Activated CD8-positive, alpha-beta T cell treated with anti-CD3 and anti-CD28 coated beads for 36 hours (primary cell): Measurements from ENCODE around the gene SCN8A. TPM values are rescaled to one million over a fixed set of nuclear protein-coding genes. Genes with fewer than 3 reads are reported as not detected.

Source experiments
- ATAC-seq: fragments of 200-7000 bp; cut with Tn5 transposase; one replicate; pipeline ENCODE4 v1.10.0; 2021; ENCODE audit warnings: mild to moderate bottlenecking, moderate library complexity
- CTCF ChIA-PET: fragments of 350-600 bp; sonication (Branson Sonifier 250); formaldehyde crosslinking; loops from one replicate; lab custom pipeline; 2021; ENCODE audit warnings: antibody characterized with exemption; lab: Charles Lee
- POLR2A ChIA-PET: fragments of 350-600 bp; sonication (Branson Sonifier 250); formaldehyde crosslinking; loops from one replicate; lab custom pipeline; 2021; ENCODE audit warnings: antibody characterized with exemption; lab: Charles Lee
- DNase-seq: peaks from one replicate; pipeline ENCODE4 v3.0.0-alpha.2; 2020
- H3K27ac Mint-ChIP-seq: one replicate; pipeline ENCODE4 v1.8.0; 2021; ENCODE audit warnings: mild to moderate bottlenecking, mixed read lengths
- H3K27me3 Mint-ChIP-seq: one replicate; pipeline ENCODE4 v1.8.0; 2021; ENCODE audit warnings: mixed read lengths
- H3K36me3 Mint-ChIP-seq: one replicate; pipeline ENCODE4 v1.8.0; 2021; ENCODE audit warnings: low read depth, mixed read lengths
- H3K4me1 Mint-ChIP-seq: one replicate; pipeline ENCODE4 v1.8.0; 2021; ENCODE audit warnings: low read depth, mixed read lengths
- H3K4me3 Mint-ChIP-seq: one replicate; pipeline ENCODE4 v1.8.0; 2021; ENCODE audit warnings: mild to moderate bottlenecking, moderate library complexity, mixed read lengths
- H3K9me3 Mint-ChIP-seq: one replicate; pipeline ENCODE4 v1.8.0; 2021; ENCODE audit warnings: mixed read lengths
- intact Hi-C: fragments of 100-400 bp; cut with micrococcal nuclease; formaldehyde crosslinking; loops from one replicate; pipeline ENCODE4 v1.10.0; 2022
- total RNA-seq, 2 experiments: library from RNA; stranded (reverse); gene quantifications; one replicate each; pipeline ENCODE4 v1.2.3, GENCODE V29; 2021
- TF ChIP-seq, protein P1 (sequence below): fragments of 200-600 bp; IDR thresholded peaks from one replicate; pipeline ENCODE4 v1.8.0; 2022; ENCODE audit warnings: antibody characterized with exemption, mild to moderate bottlenecking

Gene SCN8A
- total RNA-seq, 2 experiments from 2014 or later = 0.77 to 0.78 TPM

DNA sequence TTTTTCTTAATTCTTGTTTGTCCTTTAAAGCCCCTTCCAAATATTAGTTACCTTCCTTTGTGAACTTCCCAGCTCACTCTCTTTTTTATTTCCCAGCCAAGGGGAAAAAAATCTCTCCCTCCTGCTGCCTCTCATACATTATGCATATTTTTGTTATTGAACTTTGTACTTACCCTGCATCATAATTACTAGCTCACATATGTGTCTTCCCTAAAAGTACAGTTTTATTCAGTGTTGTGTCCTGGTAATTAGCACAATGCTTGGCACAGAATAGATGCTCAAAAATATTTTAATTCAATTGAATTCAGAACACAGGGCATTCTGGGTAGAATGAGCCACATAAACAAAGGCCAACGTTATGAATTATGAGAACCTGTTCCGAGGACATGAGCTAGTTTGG lies 91.9 kb downstream of the SCN8A start:
- Mint-ChIP-seq H3K4me3 (no peak overlapping the region), H3K27ac (no peak overlapping the region), H3K36me3 (no peaks in the 10 kb centered on the region), H3K27me3 (no peaks in the 10 kb centered on the region), H3K9me3 (no peaks in the 10 kb centered on the region), H3K4me1 (peaks cover 2% of the 10 kb centered on the region)
- POLR2A ChIA-PET = no interaction called here
- ATAC-seq = no peak
- CTCF ChIA-PET = interaction anchor here (1.5 kb wide), 1 partner anchor 262 kb away, joined by 3 read pairs; no protein-coding TSS in a partner anchor
- TF ChIP-seq, protein P1, sequence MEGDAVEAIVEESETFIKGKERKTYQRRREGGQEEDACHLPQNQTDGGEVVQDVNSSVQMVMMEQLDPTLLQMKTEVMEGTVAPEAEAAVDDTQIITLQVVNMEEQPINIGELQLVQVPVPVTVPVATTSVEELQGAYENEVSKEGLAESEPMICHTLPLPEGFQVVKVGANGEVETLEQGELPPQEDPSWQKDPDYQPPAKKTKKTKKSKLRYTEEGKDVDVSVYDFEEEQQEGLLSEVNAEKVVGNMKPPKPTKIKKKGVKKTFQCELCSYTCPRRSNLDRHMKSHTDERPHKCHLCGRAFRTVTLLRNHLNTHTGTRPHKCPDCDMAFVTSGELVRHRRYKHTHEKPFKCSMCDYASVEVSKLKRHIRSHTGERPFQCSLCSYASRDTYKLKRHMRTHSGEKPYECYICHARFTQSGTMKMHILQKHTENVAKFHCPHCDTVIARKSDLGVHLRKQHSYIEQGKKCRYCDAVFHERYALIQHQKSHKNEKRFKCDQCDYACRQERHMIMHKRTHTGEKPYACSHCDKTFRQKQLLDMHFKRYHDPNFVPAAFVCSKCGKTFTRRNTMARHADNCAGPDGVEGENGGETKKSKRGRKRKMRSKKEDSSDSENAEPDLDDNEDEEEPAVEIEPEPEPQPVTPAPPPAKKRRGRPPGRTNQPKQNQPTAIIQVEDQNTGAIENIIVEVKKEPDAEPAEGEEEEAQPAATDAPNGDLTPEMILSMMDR = no peak
- DNase-seq = no peak
- intact Hi-C loops = no loop called here

DNA sequence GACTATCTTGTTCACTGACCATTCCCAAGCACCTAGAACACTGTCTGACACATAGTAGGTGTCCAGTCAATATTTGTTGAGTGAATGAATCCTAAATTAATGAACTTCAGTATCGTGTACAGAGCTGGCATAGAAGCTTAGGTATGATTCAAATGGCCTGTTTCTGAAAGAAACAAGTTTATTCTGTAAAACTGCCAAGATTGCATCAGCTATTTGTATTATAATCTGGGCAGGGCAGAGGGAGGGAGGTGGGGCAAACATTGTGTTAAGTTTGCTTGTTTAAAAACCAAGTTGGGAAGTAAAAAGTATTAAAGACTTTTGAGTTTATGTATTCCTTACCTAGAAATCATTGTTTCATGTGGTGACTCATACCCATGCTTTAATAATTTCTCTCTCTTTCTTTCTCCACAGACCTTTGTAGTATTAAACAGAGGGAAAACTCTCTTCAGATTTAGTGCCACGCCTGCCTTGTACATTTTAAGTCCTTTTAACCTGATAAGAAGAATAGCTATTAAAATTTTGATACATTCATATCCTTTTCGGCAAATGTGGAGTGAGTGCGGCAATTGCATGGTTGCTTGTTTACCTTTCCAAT lies 92.8 kb downstream of the SCN8A start:
- H3K36me3 Mint-ChIP-seq = no peaks in the 10 kb centered on the region
- H3K4me3 Mint-ChIP-seq = no peak overlapping the region
- ChIA-PET CTCF (interaction anchor here (0.6 to 1.5 kb wide), 2 partner anchors 263 to 1085 kb away, joined by 3 read pairs; no protein-coding TSS in a partner anchor), POLR2A (interaction anchor here (0.6 kb wide), 1 partner anchor 11 kb away, joined by 4 read pairs; no protein-coding TSS in a partner anchor)
- intact Hi-C loops = no loop called here
- no peaks in the 10 kb centered on the region for H3K27me3 Mint-ChIP-seq
- no peaks in the 10 kb centered on the region for H3K9me3 Mint-ChIP-seq
- ATAC-seq (no peak), DNase-seq (no peak)
- peaks cover 2% of the 10 kb centered on the region for H3K4me1 Mint-ChIP-seq
- no peak overlapping the region for H3K27ac Mint-ChIP-seq
- TF ChIP-seq, protein P1 = no peak

DNA sequence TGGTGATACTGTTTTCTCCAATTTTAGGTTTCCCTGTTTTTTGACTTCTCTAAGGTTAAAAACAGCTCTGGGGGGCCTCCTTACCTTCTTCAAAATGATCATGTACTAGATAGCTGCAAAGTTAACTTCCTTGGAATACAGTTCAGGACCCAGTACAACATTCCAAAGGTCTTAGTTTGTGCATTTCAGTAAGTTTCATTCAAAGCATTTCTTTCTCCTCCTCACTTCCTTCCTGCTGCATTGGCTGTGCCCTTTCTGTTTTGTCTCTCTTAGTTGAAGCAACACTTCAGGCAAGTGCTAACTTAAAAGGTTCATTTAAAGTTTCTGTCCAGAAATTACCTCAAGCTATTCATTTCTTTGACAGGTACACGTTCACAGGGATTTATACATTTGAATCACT lies 95.7 kb downstream of the SCN8A start:
- H3K27me3 Mint-ChIP-seq = no peaks in the 10 kb centered on the region
- ATAC-seq = no peak
- CTCF ChIA-PET = interaction anchor here (1.9 kb wide), 2 partner anchors 9 to 10 kb away, joined by 4 to 9 read pairs; no protein-coding TSS in a partner anchor
- intact Hi-C loops = no loop called here
- H3K27ac Mint-ChIP-seq = no peak overlapping the region
- TF ChIP-seq, protein P1 = no peak
- POLR2A ChIA-PET = no interaction called here
- DNase-seq = no peak
- no peak overlapping the region for H3K4me3 Mint-ChIP-seq
- H3K36me3 Mint-ChIP-seq = no peaks in the 10 kb centered on the region
- H3K9me3 Mint-ChIP-seq = no peaks in the 10 kb centered on the region
- peaks cover 2% of the 10 kb centered on the region for H3K4me1 Mint-ChIP-seq

DNA sequence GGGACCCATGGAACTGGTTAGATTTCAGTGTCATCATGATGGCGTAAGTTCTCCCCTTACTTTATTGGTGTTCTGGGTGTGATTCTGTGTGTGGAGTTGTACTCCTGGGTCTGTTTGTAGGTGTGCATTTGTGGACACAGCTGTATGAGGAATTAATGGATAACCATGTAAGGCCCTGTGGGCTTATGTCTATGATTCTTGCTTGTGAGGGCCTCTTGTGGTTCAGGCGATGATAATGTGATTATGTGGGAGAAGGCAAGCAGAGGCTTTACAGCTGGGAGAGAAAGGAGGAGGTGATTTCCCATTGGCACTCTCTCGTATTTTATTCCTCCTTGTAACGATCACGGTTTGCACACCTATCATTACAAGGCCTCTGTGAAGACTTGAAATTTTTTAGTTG lies 96.1 kb downstream of the SCN8A start:
- ATAC-seq (no peak), DNase-seq (no peak)
- Mint-ChIP-seq H3K27me3 (no peaks in the 10 kb centered on the region), H3K27ac (no peak overlapping the region), H3K4me1 (peaks cover 2% of the 10 kb centered on the region), H3K36me3 (no peaks in the 10 kb centered on the region), H3K4me3 (no peak overlapping the region), H3K9me3 (no peaks in the 10 kb centered on the region)
- CTCF ChIA-PET = interaction anchor here (1.9 to 2.1 kb wide), 3 partner anchors 8 to 266 kb away, joined by 4 to 9 read pairs (median 5); no protein-coding TSS in a partner anchor
- TF ChIP-seq, protein P1 = no peak
- POLR2A ChIA-PET = no interaction called here
- intact Hi-C loops = no loop called here

DNA sequence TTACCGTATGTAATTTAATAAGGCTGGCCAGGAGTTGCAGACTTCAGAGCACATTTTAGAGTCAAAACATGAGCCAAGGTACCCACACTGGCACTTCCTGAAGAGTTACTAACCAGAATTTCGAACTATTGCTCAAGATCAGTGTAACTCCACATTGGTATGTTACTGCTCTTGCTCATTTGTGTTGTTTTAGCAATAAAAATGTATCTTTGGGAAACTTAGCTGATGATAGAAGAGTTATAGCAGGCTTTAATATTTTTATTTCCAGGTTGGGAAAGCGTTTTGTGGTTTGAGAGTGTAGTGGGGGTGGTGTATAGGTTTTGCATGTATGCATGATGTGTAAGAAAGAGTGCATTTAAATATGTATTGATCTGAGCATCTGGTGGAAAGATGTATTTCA lies 96.6 kb downstream of the SCN8A start:
- no peaks in the 10 kb centered on the region for H3K27me3 Mint-ChIP-seq
- intact Hi-C loops = no loop called here
- H3K27ac Mint-ChIP-seq = no peak overlapping the region
- ATAC-seq = no peak
- H3K9me3 Mint-ChIP-seq = no peaks in the 10 kb centered on the region
- H3K4me1 Mint-ChIP-seq = peaks cover 2% of the 10 kb centered on the region
- TF ChIP-seq, protein P1 = no peak
- no peak overlapping the region for H3K4me3 Mint-ChIP-seq
- H3K36me3 Mint-ChIP-seq = no peaks in the 10 kb centered on the region
- ChIA-PET CTCF (interaction anchor here (1.6 to 2.1 kb wide), 4 partner anchors 8 to 267 kb away, joined by 4 to 9 read pairs (median 6); no protein-coding TSS in a partner anchor), POLR2A (no interaction called here)
- DNase-seq = no peak
